Measurements from ENCODE around the gene UPF3A. TPM values are rescaled to one million over a fixed set of nuclear protein-coding genes. Genes with fewer than 3 reads are reported as not detected.

UPF3A gene
- total and polyA plus RNA-seq, 11 donors, result 13.4 to 42.0 (median 20.8) TPM

DNA sequence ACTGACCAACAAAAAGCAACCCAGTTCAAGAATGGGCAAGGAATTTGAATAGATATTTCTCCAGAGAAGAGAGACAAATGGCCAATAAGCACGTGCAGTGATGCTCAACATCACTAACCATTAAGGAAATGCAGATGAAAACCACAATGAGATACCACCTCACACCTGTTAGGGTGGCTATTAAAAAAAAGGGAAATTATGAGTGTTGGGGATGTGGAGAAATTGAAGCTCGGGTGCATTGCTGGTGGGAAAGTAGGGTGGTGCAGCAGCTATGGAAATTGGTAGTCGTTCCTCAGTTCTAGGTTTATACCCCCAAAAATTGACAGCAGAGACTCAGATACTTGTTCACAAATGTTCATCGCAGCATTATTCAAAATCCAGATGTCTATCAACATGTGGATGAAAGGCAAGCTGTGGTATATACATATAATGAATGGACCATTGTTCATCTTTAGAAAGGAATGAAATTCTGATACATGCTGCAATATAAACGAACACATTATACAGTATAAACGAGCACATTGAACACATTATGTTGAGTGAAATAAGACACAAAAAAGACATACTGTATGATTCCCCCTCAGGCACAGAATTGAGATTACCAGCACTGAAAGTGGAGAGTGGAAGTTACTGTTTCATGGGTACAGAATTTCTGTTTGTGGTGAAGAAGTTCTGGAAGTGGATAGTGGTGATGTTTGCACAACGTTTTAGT lies 33.8 kb downstream of the UPF3A start:
- intact Hi-C loops (cut with DNase I), result no loop called here
- WGBS, 4 donors, result 23 to 28% (median 25%) methylated on average over 7 of the region's 7 CpGs
- peak overlapping the region; percentile 51 to 97 (median 92) for H3K27ac ChIP-seq

DNA sequence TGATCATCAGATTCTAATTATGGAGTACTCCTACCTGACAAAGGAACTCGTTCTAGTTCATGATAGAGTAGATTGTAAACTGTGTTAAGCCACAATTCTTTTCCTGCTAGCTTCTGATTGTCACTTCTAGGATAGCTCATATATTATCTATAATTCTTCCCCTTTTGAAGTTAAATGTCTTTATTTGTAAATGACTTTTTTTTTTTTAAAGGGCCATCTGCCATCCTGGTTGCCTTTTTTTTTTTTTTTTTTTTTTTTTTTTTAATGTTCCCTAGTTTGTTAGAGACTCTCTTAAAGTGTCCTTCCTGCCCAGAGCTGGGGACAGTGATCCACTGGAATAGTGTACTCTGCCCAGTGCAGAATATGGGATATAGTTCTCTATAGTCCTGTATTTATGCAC lies 37.2 kb downstream of the UPF3A start:
- no peaks in the 10 kb centered on the region for H3K9me3 ChIP-seq
- H3K27me3 ChIP-seq, result no peaks in the 10 kb centered on the region
- H3K4me3 ChIP-seq, result no peak overlapping the region
- no peak for ATAC-seq
- WGBS, 4 donors, result 15 to 26% (median 22%) methylated on average over 1 of the region's 1 CpG
- H3K4me1 ChIP-seq, result peaks cover 3 to 54% (median 38%) of the 10 kb centered on the region in 12 donors
- H3K36me3 ChIP-seq, result peaks cover 0 to 29% (median 26%) of the 10 kb centered on the region in 9 donors
- H3K27ac ChIP-seq, result no peak overlapping the region
- intact Hi-C loops (cut with DNase I), result no loop called here
- TF ChIP-seq POLR2A (IDR thresholded peaks at IDR 0.05), result no peak
- TF ChIP-seq, protein P1, sequence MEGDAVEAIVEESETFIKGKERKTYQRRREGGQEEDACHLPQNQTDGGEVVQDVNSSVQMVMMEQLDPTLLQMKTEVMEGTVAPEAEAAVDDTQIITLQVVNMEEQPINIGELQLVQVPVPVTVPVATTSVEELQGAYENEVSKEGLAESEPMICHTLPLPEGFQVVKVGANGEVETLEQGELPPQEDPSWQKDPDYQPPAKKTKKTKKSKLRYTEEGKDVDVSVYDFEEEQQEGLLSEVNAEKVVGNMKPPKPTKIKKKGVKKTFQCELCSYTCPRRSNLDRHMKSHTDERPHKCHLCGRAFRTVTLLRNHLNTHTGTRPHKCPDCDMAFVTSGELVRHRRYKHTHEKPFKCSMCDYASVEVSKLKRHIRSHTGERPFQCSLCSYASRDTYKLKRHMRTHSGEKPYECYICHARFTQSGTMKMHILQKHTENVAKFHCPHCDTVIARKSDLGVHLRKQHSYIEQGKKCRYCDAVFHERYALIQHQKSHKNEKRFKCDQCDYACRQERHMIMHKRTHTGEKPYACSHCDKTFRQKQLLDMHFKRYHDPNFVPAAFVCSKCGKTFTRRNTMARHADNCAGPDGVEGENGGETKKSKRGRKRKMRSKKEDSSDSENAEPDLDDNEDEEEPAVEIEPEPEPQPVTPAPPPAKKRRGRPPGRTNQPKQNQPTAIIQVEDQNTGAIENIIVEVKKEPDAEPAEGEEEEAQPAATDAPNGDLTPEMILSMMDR (IDR thresholded peaks at IDR 0.05), result no peak
- DNase-seq, result no peak

More for the DNA sequence above, 33.8 kb downstream of the UPF3A start:
- no peaks in the 10 kb centered on the region for H3K27me3 ChIP-seq
- DNase-seq (no peak), ATAC-seq (no peak)
- H3K4me3 ChIP-seq, result peak overlapping the region; percentile 68 to 95 (median 80)
- no peaks in the 10 kb centered on the region for H3K36me3 ChIP-seq
- H3K9me3 ChIP-seq, result no peaks in the 10 kb centered on the region
- peaks cover 3 to 59% (median 42%) of the 10 kb centered on the region in 12 donors for H3K4me1 ChIP-seq
- no peak for TF ChIP-seq POLR2A (IDR thresholded peaks at IDR 0.05)
- TF ChIP-seq, protein P1 (IDR thresholded peaks at IDR 0.05), result no peak

DNA sequence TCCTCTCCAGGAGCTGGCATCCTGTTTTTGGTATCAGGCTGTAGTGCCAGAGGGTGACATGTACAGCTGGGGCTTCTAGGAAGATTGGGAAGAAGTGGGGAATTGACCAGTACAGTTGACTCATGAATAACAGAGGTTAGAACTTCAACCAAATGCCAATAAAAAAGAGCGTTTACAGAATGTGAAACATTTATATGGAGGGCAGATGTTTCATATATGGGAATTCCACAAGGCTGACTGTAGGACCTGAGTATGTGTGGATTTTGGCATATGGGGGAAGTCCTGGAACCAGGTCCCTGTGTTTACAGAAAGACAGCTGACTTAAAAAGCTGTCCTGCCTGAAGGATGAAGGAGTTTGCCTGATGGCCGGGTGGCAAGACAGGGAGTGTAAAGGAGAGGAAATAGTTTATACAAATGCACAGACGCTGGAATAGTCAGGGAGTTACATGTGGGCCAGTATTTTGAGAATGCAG lies 38.1 kb downstream of the UPF3A start:
- Histone ChIP-seq H3K36me3 (peaks cover 0 to 37% (median 34%) of the 10 kb centered on the region in 9 donors), H3K27me3 (no peaks in the 10 kb centered on the region), H3K27ac (peak overlapping the region in 1 of 12 donors; percentile 21), H3K4me1 (peaks cover 3 to 53% (median 37%) of the 10 kb centered on the region in 12 donors), H3K4me3 (no peak overlapping the region), H3K9me3 (no peaks in the 10 kb centered on the region)
- TF ChIP-seq, protein P1 (IDR thresholded peaks at IDR 0.05), result no peak
- TF ChIP-seq POLR2A (IDR thresholded peaks at IDR 0.05), result no peak
- peak in 2 of 4 donors; percentile 5 to 12 for ATAC-seq
- intact Hi-C loops (cut with DNase I), result no loop called here
- 45 to 61% (median 56%) methylated on average over 3 of the region's 3 CpGs for WGBS, 4 donors
- DNase-seq, result no peak

DNA sequence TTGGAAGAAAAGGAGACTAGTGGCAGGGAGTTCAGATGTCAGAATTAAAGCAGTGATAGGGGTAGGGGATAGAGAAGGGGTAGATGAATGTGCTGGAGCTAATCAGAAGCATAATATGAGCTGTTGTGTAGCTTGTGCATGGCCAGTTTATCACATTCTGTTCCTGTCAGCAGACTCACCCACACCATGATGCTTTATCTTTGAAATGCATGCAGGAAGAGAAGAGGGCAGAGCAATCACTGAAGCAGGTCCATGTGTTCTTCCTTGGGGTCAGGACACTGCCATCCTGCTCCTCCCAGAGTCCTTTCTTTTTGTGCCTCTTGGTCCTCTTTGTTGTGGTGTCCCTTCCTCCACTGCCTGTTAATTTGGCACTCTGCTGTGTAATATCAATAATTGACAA lies 38.7 kb downstream of the UPF3A start:
- Histone ChIP-seq H3K9me3 (no peaks in the 10 kb centered on the region), H3K36me3 (peaks cover 0 to 43% (median 40%) of the 10 kb centered on the region in 9 donors), H3K4me3 (no peak overlapping the region), H3K4me1 (peaks cover 3 to 51% (median 36%) of the 10 kb centered on the region in 12 donors), H3K27ac (peak overlapping the region in 2 of 12 donors; percentile 10 to 13), H3K27me3 (no peaks in the 10 kb centered on the region)
- no peak for DNase-seq
- intact Hi-C loops (cut with DNase I), result no loop called here
- peak; percentile 38 to 76 (median 56) for ATAC-seq
- TF ChIP-seq, protein P1 (IDR thresholded peaks at IDR 0.05), result no peak
- TF ChIP-seq POLR2A (IDR thresholded peaks at IDR 0.05), result no peak
